GM12875 (cell line): ENCODE results near the gene KDELR3.

Source experiments
- H3K4me3 ChIP-seq: one replicate; pipeline ENCODE4 v1.5.1; 2011; ENCODE audit warnings: low read depth, low read length, control low read depth
- CTCF ChIP-seq: IDR thresholded peaks from 2 replicates; pipeline ENCODE4 v1.5.1; 2011; ENCODE audit warnings: low read depth, mild to moderate bottlenecking, control low read depth, inconsistent platforms, low read length, moderate library complexity, borderline replicate concordance; ENCODE audit not compliant: insufficient read depth

KDELR3 gene

GRCh38 chr22:38474003-38474607, 6.2 kb downstream of the KDELR3 start:
- no peak for TF ChIP-seq CTCF

GRCh38 chr22:38477585-38477984, 9.7 kb downstream of the KDELR3 start:
- no peak for TF ChIP-seq CTCF
- H3K4me3 ChIP-seq: no peak overlapping the region

More at GRCh38 chr22:38474003-38474607, 6.2 kb downstream of the KDELR3 start:
- H3K4me3 ChIP-seq: no peak overlapping the region

- H3K4me3 ChIP-seq: no peak overlapping the region
- no peak for TF ChIP-seq CTCF
Measured at GRCh38 chr22:38479096-38479837, 11.4 kb downstream of the KDELR3 start.

GRCh38 chr22:38481162-38481870, 13.4 kb downstream of the KDELR3 start:
- H3K4me3 ChIP-seq: no peak overlapping the region
- TF ChIP-seq CTCF: no peak

GRCh38 chr22:38481871-38482332, 14.0 kb downstream of the KDELR3 start:
- no peak for TF ChIP-seq CTCF

GRCh38 chr22:38482662-38483308, 14.9 kb downstream of the KDELR3 start:
- H3K4me3 ChIP-seq: no peak overlapping the region
- no peak for TF ChIP-seq CTCF

More at GRCh38 chr22:38481871-38482332, 14.0 kb downstream of the KDELR3 start:
- H3K4me3 ChIP-seq: no peak overlapping the region
